Nephron (organoid): ENCODE data around the gene HYDIN.

Experiments used
- H3K27ac Mint-ChIP-seq, 3 experiments: 2 replicates each; pipeline ENCODE4 v1.8.0; 2020; ENCODE audit warnings: mixed read lengths in 3 of 3, mild to moderate bottlenecking in 2 of 3, moderate library complexity in 1 of 3
- H3K27me3 Mint-ChIP-seq: 2 replicates; pipeline ENCODE4 v1.8.0; 2021; ENCODE audit warnings: low read depth, mild to moderate bottlenecking, moderate library complexity, mixed read lengths
- H3K36me3 Mint-ChIP-seq: 2 replicates; pipeline ENCODE4 v1.8.0; 2020; ENCODE audit warnings: low read depth, mixed read lengths
- H3K4me1 Mint-ChIP-seq: 2 replicates; pipeline ENCODE4 v1.8.0; 2020; ENCODE audit warnings: mixed read lengths
- H3K4me3 Mint-ChIP-seq, 3 experiments: 2 replicates each; pipeline ENCODE4 v1.8.0; 2020; ENCODE audit warnings: mild to moderate bottlenecking in 3 of 3, mixed read lengths in 3 of 3, moderate library complexity in 2 of 3
- H3K9me3 Mint-ChIP-seq: 2 replicates; pipeline ENCODE4 v1.8.0; 2020; ENCODE audit warnings: mixed read lengths
- CTCF ChIP-seq, 3 experiments: fragments of 200-600 bp; sonication (generic); IDR thresholded peaks; one replicate each; pipeline ENCODE4 v1.5.0; 2021; ENCODE audit warnings: antibody characterized with exemption in 3 of 3; ENCODE audit not compliant: unreplicated experiment in 3 of 3

The HYDIN gene

GRCh38 chr16:70779361-70779760 lies 451.2 kb downstream of the HYDIN start:
- TF ChIP-seq CTCF (IDR thresholded peaks at IDR 0.05; ENCODE audit: unreplicated experiment in 3 of 3), result no peak
- H3K9me3 Mint-ChIP-seq, result no peaks in the 10 kb centered on the region
- peaks cover 66% of the 10 kb centered on the region for H3K36me3 Mint-ChIP-seq
- H3K4me1 Mint-ChIP-seq, result peaks cover 23% of the 10 kb centered on the region
- no peaks in the 10 kb centered on the region for H3K27me3 Mint-ChIP-seq
- peak overlapping the region; percentile 88 to 96 (median 88) for H3K27ac Mint-ChIP-seq
- no peak overlapping the region for H3K4me3 Mint-ChIP-seq

GRCh38 chr16:70778901-70779309 lies 451.6 kb downstream of the HYDIN start:
- H3K36me3 Mint-ChIP-seq, result peaks cover 65% of the 10 kb centered on the region
- peak overlapping the region in 1 of 3 experiments; percentile 49 for H3K4me3 Mint-ChIP-seq
- H3K27me3 Mint-ChIP-seq, result no peaks in the 10 kb centered on the region
- H3K9me3 Mint-ChIP-seq, result no peaks in the 10 kb centered on the region
- H3K4me1 Mint-ChIP-seq, result peaks cover 23% of the 10 kb centered on the region
- no peak for TF ChIP-seq CTCF (IDR thresholded peaks at IDR 0.05; ENCODE audit: unreplicated experiment in 3 of 3)
- peak overlapping the region; percentile 88 to 96 (median 88) for H3K27ac Mint-ChIP-seq

GRCh38 chr16:70777973-70778406 lies 452.5 kb downstream of the HYDIN start:
- peaks cover 23% of the 10 kb centered on the region for H3K4me1 Mint-ChIP-seq
- peak overlapping the region in 1 of 3 experiments; percentile 88 for H3K27ac Mint-ChIP-seq
- H3K4me3 Mint-ChIP-seq, result no peak overlapping the region
- H3K36me3 Mint-ChIP-seq, result peaks cover 61% of the 10 kb centered on the region
- no peaks in the 10 kb centered on the region for H3K27me3 Mint-ChIP-seq
- no peak for TF ChIP-seq CTCF (IDR thresholded peaks at IDR 0.05; ENCODE audit: unreplicated experiment in 3 of 3)
- no peaks in the 10 kb centered on the region for H3K9me3 Mint-ChIP-seq

- peaks cover 60% of the 10 kb centered on the region for H3K36me3 Mint-ChIP-seq
- no peak overlapping the region for H3K27ac Mint-ChIP-seq
- H3K4me1 Mint-ChIP-seq, result peaks cover 23% of the 10 kb centered on the region
- TF ChIP-seq CTCF (IDR thresholded peaks at IDR 0.05; ENCODE audit: unreplicated experiment in 3 of 3), result no peak
- H3K27me3 Mint-ChIP-seq, result no peaks in the 10 kb centered on the region
- H3K4me3 Mint-ChIP-seq, result no peak overlapping the region
- no peaks in the 10 kb centered on the region for H3K9me3 Mint-ChIP-seq
Observed at GRCh38 chr16:70777496-70777895, 453.0 kb downstream of the HYDIN start.

- no peak for TF ChIP-seq CTCF (IDR thresholded peaks at IDR 0.05; ENCODE audit: unreplicated experiment in 3 of 3)
- Mint-ChIP-seq H3K27ac (no peak overlapping the region), H3K4me1 (peaks cover 32% of the 10 kb centered on the region), H3K36me3 (peaks cover 43% of the 10 kb centered on the region), H3K9me3 (no peaks in the 10 kb centered on the region), H3K27me3 (no peaks in the 10 kb centered on the region), H3K4me3 (no peak overlapping the region)
Observed at GRCh38 chr16:70775399-70775798, 455.1 kb downstream of the HYDIN start.

- H3K36me3 Mint-ChIP-seq, result peaks cover 35% of the 10 kb centered on the region
- no peak overlapping the region for H3K27ac Mint-ChIP-seq
Observed at GRCh38 chr16:70774261-70774660, 456.3 kb downstream of the HYDIN start.

More at GRCh38 chr16:70774261-70774660, 456.3 kb downstream of the HYDIN start:
- Mint-ChIP-seq H3K9me3 (no peaks in the 10 kb centered on the region), H3K4me1 (peaks cover 40% of the 10 kb centered on the region), H3K4me3 (no peak overlapping the region), H3K27me3 (no peaks in the 10 kb centered on the region)
- TF ChIP-seq CTCF (IDR thresholded peaks at IDR 0.05; ENCODE audit: unreplicated experiment in 3 of 3), result no peak
